Placental epithelial cell (primary cell): ENCODE measurements around the gene OR7G2. TPM values are rescaled to one million over a fixed set of nuclear protein-coding genes. Genes with fewer than 3 reads are reported as not detected.

Source experiments
- small RNA-seq: library from RNA; depleted of rRNA; stranded (forward); fragments of <200 nt; gene quantifications from one replicate; pipeline ENCODE3, GENCODE V24; 2012
- total RNA-seq: library from RNA; depleted of rRNA; stranded (reverse); fragments of >200 nt; gene quantifications from 2 replicates; pipeline ENCODE4 v1.2.3, GENCODE V29; 2012

OR7G2 gene
- not detected in 2 replicates for total RNA-seq

GRCh38 chr19:9107375-9107774 is at the start of gene OR7G2:
TSS of gene OR7G2 (minus strand) at chr19:9107475. CDS start at chr19:9103243, 4,232 bp downstream.

GRCh38 chr19:9140159-9140874 is 33.0 kb upstream of the OR7G2 start, which contains the start of gene ZNF317:
TSS of gene ZNF317 (plus strand) at chr19:9140397. CDS start at chr19:9156017, 15,620 bp downstream.

GRCh38 chr19:9126900-9127405 is 19.7 kb upstream of the OR7G2 start, which contains the start of gene OR7G3:
TSS of gene OR7G3 (minus strand) at chr19:9126950. CDS start at chr19:9126950, 0 bp downstream.

GRCh38 chr19:9115307-9115813 is 8.1 kb upstream of the OR7G2 start, which contains the start of gene OR7G1:
TSS of gene OR7G1 (minus strand) at chr19:9115763. CDS start at chr19:9115763, 0 bp downstream.

GRCh38 chr19:9086761-9087160 is 20.5 kb downstream of the OR7G2 start, which contains the start of gene OR1M1:
TSS of gene OR1M1 (plus strand) at chr19:9087061. CDS start at chr19:9093245, 6,184 bp downstream.

Small RNA genes lying within 50 kb of the gene (small RNA-seq; reads per million reads assigned to genes)
- gene OR1M4P: not detected

Other genes with a start within 250 kb of the OR7G2 start
- gene MUC16, start 97.1 kb downstream of the OR7G2 start, total RNA-seq: 34.2 and 36.1 TPM in 2 replicates
- gene OR1M1, start 20.4 kb downstream of the OR7G2 start, total RNA-seq: not detected in 2 replicates
- not detected in 2 replicates for gene OR7G1, start 8.3 kb upstream of the OR7G2 start, total RNA-seq
- gene OR7G3, start 19.5 kb upstream of the OR7G2 start, total RNA-seq: not detected in 2 replicates
- gene ZNF317, start 32.9 kb upstream of the OR7G2 start, total RNA-seq: 20.6 and 21.2 TPM in 2 replicates
- gene OR7D2, start 71.5 kb upstream of the OR7G2 start, total RNA-seq: 0.39 TPM in 1 of 2 replicates, not detected in the other
- gene OR7D4, start 112.1 kb upstream of the OR7G2 start, total RNA-seq: not detected in 2 replicates
- not detected in 2 replicates for gene OR7E24, start 143.5 kb upstream of the OR7G2 start, total RNA-seq
- gene ZNF699, start 202.4 kb upstream of the OR7G2 start, total RNA-seq: 8.6 and 19.3 TPM in 2 replicates
- 7.5 and 15.3 TPM in 2 replicates for gene ZNF559, start 216.7 kb upstream of the OR7G2 start, total RNA-seq